GM12801 (cell line): ENCODE measurements around the gene NTM.

ENCODE experiments used
- TF ChIP-seq, protein P1 (sequence below): IDR thresholded peaks from one replicate; pipeline ENCODE4 v1.5.1; 2011; ENCODE audit warnings: control low read depth; ENCODE audit not compliant: insufficient read length; ENCODE audit errors: extremely low read depth

NTM gene

DNA sequence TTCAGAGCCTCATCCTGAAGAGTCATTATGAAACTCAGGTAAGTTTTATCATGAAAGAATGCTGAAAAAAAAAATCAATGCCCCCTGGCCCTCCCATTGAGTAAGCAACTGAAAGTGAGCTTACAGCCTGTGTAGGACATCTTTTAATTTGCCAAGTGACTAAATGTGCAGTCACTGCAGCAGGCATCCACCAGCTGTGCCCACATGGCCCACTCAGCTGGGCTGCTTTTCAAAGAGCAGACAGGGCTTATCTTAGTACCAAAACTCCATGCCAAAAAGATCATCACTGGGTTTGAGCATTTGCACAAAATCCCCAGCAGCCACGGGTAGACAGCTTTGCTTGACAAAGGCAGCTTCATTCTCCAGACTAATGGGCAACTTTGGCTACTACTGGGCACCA, 709.7 kb downstream of the NTM start:
- TF ChIP-seq, protein P1, sequence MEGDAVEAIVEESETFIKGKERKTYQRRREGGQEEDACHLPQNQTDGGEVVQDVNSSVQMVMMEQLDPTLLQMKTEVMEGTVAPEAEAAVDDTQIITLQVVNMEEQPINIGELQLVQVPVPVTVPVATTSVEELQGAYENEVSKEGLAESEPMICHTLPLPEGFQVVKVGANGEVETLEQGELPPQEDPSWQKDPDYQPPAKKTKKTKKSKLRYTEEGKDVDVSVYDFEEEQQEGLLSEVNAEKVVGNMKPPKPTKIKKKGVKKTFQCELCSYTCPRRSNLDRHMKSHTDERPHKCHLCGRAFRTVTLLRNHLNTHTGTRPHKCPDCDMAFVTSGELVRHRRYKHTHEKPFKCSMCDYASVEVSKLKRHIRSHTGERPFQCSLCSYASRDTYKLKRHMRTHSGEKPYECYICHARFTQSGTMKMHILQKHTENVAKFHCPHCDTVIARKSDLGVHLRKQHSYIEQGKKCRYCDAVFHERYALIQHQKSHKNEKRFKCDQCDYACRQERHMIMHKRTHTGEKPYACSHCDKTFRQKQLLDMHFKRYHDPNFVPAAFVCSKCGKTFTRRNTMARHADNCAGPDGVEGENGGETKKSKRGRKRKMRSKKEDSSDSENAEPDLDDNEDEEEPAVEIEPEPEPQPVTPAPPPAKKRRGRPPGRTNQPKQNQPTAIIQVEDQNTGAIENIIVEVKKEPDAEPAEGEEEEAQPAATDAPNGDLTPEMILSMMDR: no peak

DNA sequence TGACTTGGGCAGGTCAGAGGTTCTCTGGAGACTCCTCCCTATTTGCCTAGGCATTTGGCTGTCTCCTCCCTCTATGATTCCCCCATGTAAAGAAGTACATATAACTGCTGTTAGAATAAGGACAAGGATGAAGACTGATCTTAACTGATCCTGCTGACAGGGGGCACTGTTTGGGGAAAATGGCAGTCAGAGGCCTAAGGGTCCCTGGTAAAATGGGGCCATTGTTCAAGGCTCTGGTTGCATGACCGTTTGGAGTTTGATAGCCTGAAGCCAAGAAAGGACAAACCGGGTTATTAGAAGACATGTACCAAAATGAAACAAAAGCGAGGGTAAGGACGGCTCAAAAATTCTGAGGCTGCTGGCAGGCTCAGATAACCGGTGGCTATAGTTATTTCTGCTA, 712.2 kb downstream of the NTM start:
- TF ChIP-seq, protein P1: no peak

DNA sequence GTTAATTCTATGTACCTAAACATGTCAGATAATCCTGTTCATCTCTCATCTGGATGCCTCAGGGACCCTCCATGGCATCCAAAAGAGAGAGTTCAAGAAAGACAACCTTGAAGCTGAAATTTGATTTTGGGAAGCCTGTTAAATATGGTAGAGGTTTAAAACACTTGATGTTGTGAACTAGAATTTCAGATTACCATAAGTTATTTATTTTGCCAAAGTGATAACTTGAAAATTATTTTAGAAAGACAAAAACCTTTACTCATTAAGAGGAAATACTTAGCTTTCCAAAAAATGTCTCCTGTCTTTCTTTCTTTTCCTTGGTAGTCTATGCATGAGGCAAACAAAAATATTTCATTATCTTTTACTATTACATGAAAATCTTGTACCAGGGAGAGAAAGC, 714.0 kb downstream of the NTM start:
- TF ChIP-seq, protein P1: no peak

DNA sequence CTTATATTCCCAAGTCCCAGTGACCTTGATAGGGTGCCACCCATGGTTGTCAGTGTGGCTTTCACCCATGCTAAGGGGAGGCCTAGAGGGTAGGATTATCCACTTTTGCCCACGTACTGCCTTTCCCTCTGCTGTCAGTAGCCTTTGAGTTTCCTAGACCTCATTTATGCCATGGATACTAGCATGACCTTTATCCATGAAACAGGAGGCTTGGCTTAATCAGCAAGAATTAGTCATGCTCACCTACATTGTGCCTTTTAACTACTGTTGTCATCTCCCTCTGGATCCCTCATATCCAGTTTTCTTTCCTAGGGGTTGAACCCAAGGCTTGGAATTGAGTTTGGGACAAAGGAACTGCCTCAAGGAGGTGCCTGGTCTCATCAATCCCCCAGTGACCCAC, 716.7 kb downstream of the NTM start:
- TF ChIP-seq, protein P1: no peak

DNA sequence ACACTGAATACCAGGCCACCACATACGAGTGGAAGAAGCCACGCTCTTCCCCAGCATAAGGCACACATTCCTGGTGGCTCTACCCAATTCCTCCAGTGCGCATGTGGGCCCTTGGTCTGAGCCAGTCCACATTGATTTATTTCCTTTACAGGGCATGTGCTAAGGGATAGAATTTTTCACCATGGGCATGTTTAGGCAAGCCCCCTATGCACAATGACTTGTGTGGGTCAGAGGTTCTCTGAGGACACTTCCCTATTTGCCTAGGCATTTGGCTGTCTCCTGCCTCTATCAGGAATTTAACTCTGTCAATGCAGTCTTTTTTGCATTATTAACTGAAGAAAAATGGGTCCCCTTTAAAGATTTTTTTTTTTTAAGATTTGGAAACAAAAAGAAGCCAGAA, 718.1 kb downstream of the NTM start:
- TF ChIP-seq, protein P1: no peak

DNA sequence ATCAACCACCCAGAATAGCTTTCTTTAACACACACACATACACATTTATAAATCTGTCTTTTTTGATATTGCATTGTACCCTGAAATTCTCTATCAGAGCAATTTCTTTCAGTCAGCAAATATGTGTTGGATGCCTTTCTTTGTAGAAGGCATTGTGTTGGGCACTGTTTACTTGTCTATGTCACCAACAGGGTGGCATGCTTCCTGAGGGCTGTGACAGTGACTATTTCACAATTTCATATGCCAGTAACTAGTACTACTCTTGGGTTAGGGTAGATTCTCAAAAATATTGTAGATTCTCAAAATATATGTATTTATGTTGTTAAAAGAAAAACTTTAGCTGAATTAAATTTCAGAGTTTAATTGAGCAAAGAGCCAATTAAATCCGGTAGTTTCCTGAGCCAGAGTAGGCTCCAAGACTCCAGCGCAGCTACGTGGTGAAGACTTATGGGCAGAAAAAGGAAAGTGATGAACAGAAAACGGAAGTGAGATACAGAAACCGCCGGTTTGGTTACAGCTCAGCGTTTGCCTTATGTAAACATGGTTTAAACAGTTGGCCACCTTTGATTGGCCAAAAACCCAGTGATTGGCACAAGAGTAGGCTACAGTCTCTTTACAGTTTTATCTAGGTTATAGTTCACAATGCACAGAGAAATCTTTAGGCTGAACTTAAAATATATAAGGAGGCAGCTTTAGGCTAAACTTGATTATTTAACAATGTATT, 723.3 kb downstream of the NTM start:
- TF ChIP-seq, protein P1: no peak

DNA sequence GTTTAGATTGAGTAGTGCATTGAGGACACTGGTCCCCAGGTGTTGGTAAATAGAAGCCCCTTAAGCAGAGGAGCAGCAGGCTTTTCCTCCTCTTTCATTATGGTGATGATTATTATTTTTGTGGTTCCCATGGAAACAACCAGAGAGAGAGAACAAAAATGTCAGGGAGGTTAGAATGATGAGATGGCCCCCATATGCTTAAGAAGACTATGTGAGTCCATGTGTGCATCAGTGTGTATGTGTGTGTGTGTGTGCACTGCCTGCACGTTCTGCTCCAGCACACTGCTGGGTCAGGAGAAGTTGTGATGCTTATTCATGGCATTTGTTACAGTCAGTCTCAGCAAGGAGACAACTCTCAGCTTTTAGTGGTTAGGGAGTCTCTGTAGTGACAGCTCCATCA, 724.2 kb downstream of the NTM start:
- TF ChIP-seq, protein P1: no peak
